ENCODE measurements around the gene VAC14.

The VAC14 gene

GRCh38 chr16:70786020-70786755 is 14.8 kb downstream of the VAC14 start:
- Histone ChIP-seq H3K36me3 (ENCODE audit: insufficient read depth, low read length) (peaks cover 40% of the 10 kb centered on the region), H3K27me3 (ENCODE audit: insufficient read depth, low read length) (no peaks in the 10 kb centered on the region), H2AFZ (ENCODE audit: low read length, unreplicated experiment) (no peak overlapping the region), H3K79me2 (ENCODE audit: control insufficient read depth, insufficient read depth, low read length, unreplicated experiment) (peaks cover 21% of the 10 kb centered on the region), H3K27ac (ENCODE audit: low read depth, low read length) (no peak overlapping the region), H3K4me1 (ENCODE audit: control insufficient read depth, insufficient read depth, low read length, unreplicated experiment) (peaks cover 3% of the 10 kb centered on the region), H3K4me3 (ENCODE audit: low read depth, low read length) (no peak overlapping the region)

GRCh38 chr16:70784692-70785555 is 16.0 kb downstream of the VAC14 start:
- H2AFZ ChIP-seq (ENCODE audit: low read length, unreplicated experiment) = no peak overlapping the region
- H3K36me3 ChIP-seq (ENCODE audit: insufficient read depth, low read length) = peaks cover 41% of the 10 kb centered on the region
- H3K79me2 ChIP-seq (ENCODE audit: control insufficient read depth, insufficient read depth, low read length, unreplicated experiment) = peaks cover 9% of the 10 kb centered on the region
- H3K4me1 ChIP-seq (ENCODE audit: control insufficient read depth, insufficient read depth, low read length, unreplicated experiment) = peaks cover 3% of the 10 kb centered on the region
- no peaks in the 10 kb centered on the region for H3K27me3 ChIP-seq (ENCODE audit: insufficient read depth, low read length)
- H3K27ac ChIP-seq (ENCODE audit: low read depth, low read length) = no peak overlapping the region
- no peak overlapping the region for H3K4me3 ChIP-seq (ENCODE audit: low read depth, low read length)

GRCh38 chr16:70782237-70782636 is 18.7 kb downstream of the VAC14 start:
- Histone ChIP-seq H3K4me3 (ENCODE audit: low read depth, low read length) (no peak overlapping the region), H3K36me3 (ENCODE audit: insufficient read depth, low read length) (peaks cover 45% of the 10 kb centered on the region), H2AFZ (ENCODE audit: low read length, unreplicated experiment) (no peak overlapping the region), H3K79me2 (ENCODE audit: control insufficient read depth, insufficient read depth, low read length, unreplicated experiment) (no peaks in the 10 kb centered on the region), H3K27me3 (ENCODE audit: insufficient read depth, low read length) (no peaks in the 10 kb centered on the region), H3K4me1 (ENCODE audit: control insufficient read depth, insufficient read depth, low read length, unreplicated experiment) (peaks cover 6% of the 10 kb centered on the region), H3K27ac (ENCODE audit: low read depth, low read length) (no peak overlapping the region)

- H3K36me3 ChIP-seq (ENCODE audit: insufficient read depth, low read length) = peaks cover 45% of the 10 kb centered on the region
- no peaks in the 10 kb centered on the region for H3K79me2 ChIP-seq (ENCODE audit: control insufficient read depth, insufficient read depth, low read length, unreplicated experiment)
- peaks cover 8% of the 10 kb centered on the region for H3K4me1 ChIP-seq (ENCODE audit: control insufficient read depth, insufficient read depth, low read length, unreplicated experiment)
- H2AFZ ChIP-seq (ENCODE audit: low read length, unreplicated experiment) = no peak overlapping the region
- no peak overlapping the region for H3K4me3 ChIP-seq (ENCODE audit: low read depth, low read length)
- H3K27me3 ChIP-seq (ENCODE audit: insufficient read depth, low read length) = no peaks in the 10 kb centered on the region
- H3K27ac ChIP-seq (ENCODE audit: low read depth, low read length) = no peak overlapping the region
These were observed 19.2 kb downstream of the VAC14 start for GRCh38 chr16:70781800-70782199.

GRCh38 chr16:70780546-70780945 is 20.4 kb downstream of the VAC14 start:
- H3K27ac ChIP-seq (ENCODE audit: low read depth, low read length) = no peak overlapping the region
- H3K27me3 ChIP-seq (ENCODE audit: insufficient read depth, low read length) = no peaks in the 10 kb centered on the region
- no peak overlapping the region for H3K4me3 ChIP-seq (ENCODE audit: low read depth, low read length)
- H3K4me1 ChIP-seq (ENCODE audit: control insufficient read depth, insufficient read depth, low read length, unreplicated experiment) = peaks cover 8% of the 10 kb centered on the region
- H2AFZ ChIP-seq (ENCODE audit: low read length, unreplicated experiment) = no peak overlapping the region
- H3K79me2 ChIP-seq (ENCODE audit: control insufficient read depth, insufficient read depth, low read length, unreplicated experiment) = no peaks in the 10 kb centered on the region
- H3K36me3 ChIP-seq (ENCODE audit: insufficient read depth, low read length) = peaks cover 40% of the 10 kb centered on the region

- H3K27me3 ChIP-seq (ENCODE audit: insufficient read depth, low read length) = no peaks in the 10 kb centered on the region
- no peaks in the 10 kb centered on the region for H3K79me2 ChIP-seq (ENCODE audit: control insufficient read depth, insufficient read depth, low read length, unreplicated experiment)
- H3K27ac ChIP-seq (ENCODE audit: low read depth, low read length) = peak overlapping the region; percentile 10; the same call in 1 of the 2 replicates
- H3K36me3 ChIP-seq (ENCODE audit: insufficient read depth, low read length) = peaks cover 34% of the 10 kb centered on the region
- peaks cover 8% of the 10 kb centered on the region for H3K4me1 ChIP-seq (ENCODE audit: control insufficient read depth, insufficient read depth, low read length, unreplicated experiment)
- no peak overlapping the region for H3K4me3 ChIP-seq (ENCODE audit: low read depth, low read length)
- no peak overlapping the region for H2AFZ ChIP-seq (ENCODE audit: low read length, unreplicated experiment)
These were observed 21.6 kb downstream of the VAC14 start for GRCh38 chr16:70779361-70779760.

- Histone ChIP-seq H3K4me1 (ENCODE audit: control insufficient read depth, insufficient read depth, low read length, unreplicated experiment) (peaks cover 8% of the 10 kb centered on the region), H3K36me3 (ENCODE audit: insufficient read depth, low read length) (peaks cover 32% of the 10 kb centered on the region), H3K27ac (ENCODE audit: low read depth, low read length) (peak overlapping the region; percentile 22; the same call in 1 of the 2 replicates), H3K4me3 (ENCODE audit: low read depth, low read length) (no peak overlapping the region), H2AFZ (ENCODE audit: low read length, unreplicated experiment) (no peak overlapping the region), H3K79me2 (ENCODE audit: control insufficient read depth, insufficient read depth, low read length, unreplicated experiment) (no peaks in the 10 kb centered on the region), H3K27me3 (ENCODE audit: insufficient read depth, low read length) (no peaks in the 10 kb centered on the region)
These were observed 22.1 kb downstream of the VAC14 start for GRCh38 chr16:70778901-70779309.

- H3K27ac ChIP-seq (ENCODE audit: low read depth, low read length) = no peak overlapping the region
- peaks cover 27% of the 10 kb centered on the region for H3K36me3 ChIP-seq (ENCODE audit: insufficient read depth, low read length)
- H2AFZ ChIP-seq (ENCODE audit: low read length, unreplicated experiment) = no peak overlapping the region
- H3K27me3 ChIP-seq (ENCODE audit: insufficient read depth, low read length) = no peaks in the 10 kb centered on the region
- H3K4me1 ChIP-seq (ENCODE audit: control insufficient read depth, insufficient read depth, low read length, unreplicated experiment) = peaks cover 12% of the 10 kb centered on the region
- no peaks in the 10 kb centered on the region for H3K79me2 ChIP-seq (ENCODE audit: control insufficient read depth, insufficient read depth, low read length, unreplicated experiment)
- no peak overlapping the region for H3K4me3 ChIP-seq (ENCODE audit: low read depth, low read length)
These were observed 23.0 kb downstream of the VAC14 start for GRCh38 chr16:70777973-70778406.

GRCh38 chr16:70777496-70777895 is 23.5 kb downstream of the VAC14 start:
- Histone ChIP-seq H3K27ac (ENCODE audit: low read depth, low read length) (no peak overlapping the region), H2AFZ (ENCODE audit: low read length, unreplicated experiment) (no peak overlapping the region), H3K27me3 (ENCODE audit: insufficient read depth, low read length) (no peaks in the 10 kb centered on the region), H3K79me2 (ENCODE audit: control insufficient read depth, insufficient read depth, low read length, unreplicated experiment) (no peaks in the 10 kb centered on the region), H3K4me3 (ENCODE audit: low read depth, low read length) (no peak overlapping the region), H3K36me3 (ENCODE audit: insufficient read depth, low read length) (peaks cover 23% of the 10 kb centered on the region), H3K4me1 (ENCODE audit: control insufficient read depth, insufficient read depth, low read length, unreplicated experiment) (peaks cover 17% of the 10 kb centered on the region)

GRCh38 chr16:70775399-70775798 is 25.6 kb downstream of the VAC14 start:
- Histone ChIP-seq H2AFZ (ENCODE audit: low read length, unreplicated experiment) (no peak overlapping the region), H3K79me2 (ENCODE audit: control insufficient read depth, insufficient read depth, low read length, unreplicated experiment) (no peaks in the 10 kb centered on the region), H3K27ac (ENCODE audit: low read depth, low read length) (no peak overlapping the region), H3K4me3 (ENCODE audit: low read depth, low read length) (no peak overlapping the region), H3K4me1 (ENCODE audit: control insufficient read depth, insufficient read depth, low read length, unreplicated experiment) (peaks cover 34% of the 10 kb centered on the region), H3K27me3 (ENCODE audit: insufficient read depth, low read length) (no peaks in the 10 kb centered on the region), H3K36me3 (ENCODE audit: insufficient read depth, low read length) (peaks cover 18% of the 10 kb centered on the region; the same call in 1 of the 2 replicates)
